ENCODE measurements around the gene STH.

Gene STH, protein sequence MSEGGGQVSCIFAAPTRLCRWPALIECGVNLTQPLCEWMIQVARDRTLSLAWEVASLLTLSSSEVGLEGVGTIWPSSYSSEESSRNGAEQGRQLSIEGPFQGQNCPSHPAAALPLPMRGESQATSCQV

DNA sequence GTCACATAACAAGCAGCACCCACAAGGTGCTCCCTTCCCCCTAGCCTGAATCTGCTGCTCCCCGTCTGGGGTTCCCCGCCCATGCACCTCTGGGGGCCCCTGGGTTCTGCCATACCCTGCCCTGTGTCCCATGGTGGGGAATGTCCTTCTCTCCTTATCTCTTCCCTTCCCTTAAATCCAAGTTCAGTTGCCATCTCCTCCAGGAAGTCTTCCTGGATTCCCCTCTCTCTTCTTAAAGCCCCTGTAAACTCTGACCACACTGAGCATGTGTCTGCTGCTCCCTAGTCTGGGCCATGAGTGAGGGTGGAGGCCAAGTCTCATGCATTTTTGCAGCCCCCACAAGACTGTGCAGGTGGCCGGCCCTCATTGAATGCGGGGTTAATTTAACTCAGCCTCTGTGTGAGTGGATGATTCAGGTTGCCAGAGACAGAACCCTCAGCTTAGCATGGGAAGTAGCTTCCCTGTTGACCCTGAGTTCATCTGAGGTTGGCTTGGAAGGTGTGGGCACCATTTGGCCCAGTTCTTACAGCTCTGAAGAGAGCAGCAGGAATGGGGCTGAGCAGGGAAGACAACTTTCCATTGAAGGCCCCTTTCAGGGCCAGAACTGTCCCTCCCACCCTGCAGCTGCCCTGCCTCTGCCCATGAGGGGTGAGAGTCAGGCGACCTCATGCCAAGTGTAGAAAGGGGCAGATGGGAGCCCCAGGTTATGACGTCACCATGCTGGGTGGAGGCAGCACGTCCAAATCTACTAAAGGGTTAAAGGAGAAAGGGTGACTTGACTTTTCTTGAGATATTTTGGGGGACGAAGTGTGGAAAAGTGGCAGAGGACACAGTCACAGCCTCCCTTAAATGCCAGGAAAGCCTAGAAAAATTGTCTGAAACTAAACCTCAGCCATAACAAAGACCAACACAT is at the start of gene STH:
TSS of gene STH (plus strand) at position 264 of the 913 bp plus-strand sequence. CDS start at position 294, 30 bp downstream.
- no peaks in the 10 kb centered on the region for H3K9me3 ChIP-seq (ENCODE audit: control insufficient read depth, insufficient read depth, low read depth, low read length)
- no peaks in the 10 kb centered on the region; a peak in 1 of 3 replicates for H3K36me3 ChIP-seq (ENCODE audit: control insufficient read depth in 2 of 2, insufficient read depth in 1 of 2, low read length in 2 of 2)
- TF ChIP-seq, protein P1, sequence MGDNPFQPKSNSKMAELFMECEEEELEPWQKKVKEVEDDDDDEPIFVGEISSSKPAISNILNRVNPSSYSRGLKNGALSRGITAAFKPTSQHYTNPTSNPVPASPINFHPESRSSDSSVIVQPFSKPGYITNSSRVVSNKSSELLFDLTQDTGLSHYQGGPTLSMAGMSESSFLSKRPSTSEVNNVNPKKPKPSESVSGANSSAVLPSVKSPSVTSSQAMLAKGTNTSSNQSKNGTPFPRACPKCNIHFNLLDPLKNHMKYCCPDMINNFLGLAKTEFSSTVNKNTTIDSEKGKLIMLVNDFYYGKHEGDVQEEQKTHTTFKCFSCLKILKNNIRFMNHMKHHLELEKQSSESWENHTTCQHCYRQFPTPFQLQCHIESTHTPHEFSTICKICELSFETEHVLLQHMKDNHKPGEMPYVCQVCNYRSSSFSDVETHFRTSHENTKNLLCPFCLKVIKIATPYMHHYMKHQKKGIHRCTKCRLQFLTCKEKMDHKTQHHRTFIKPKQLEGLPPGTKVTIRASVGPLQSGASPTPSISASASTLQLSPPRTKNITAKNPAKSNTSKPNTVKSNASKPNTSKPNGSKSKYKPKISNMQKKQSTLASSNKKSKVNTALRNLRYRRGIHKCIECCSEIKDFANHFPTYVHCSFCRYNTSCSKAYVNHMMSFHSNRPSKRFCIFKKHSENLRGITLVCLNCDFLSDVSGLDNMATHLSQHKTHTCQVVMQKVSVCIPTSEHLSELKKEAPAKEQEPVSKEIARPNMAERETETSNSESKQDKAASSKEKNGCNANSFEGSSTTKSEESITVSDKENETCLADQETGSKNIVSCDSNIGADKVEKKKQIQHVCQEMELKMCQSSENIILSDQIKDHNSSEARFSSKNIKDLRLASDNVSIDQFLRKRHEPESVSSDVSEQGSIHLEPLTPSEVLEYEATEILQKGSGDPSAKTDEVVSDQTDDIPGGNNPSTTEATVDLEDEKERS (tag by site-specific recombination; IDR thresholded peaks at IDR 0.05) = no peak
- TF ChIP-seq ZBTB1 (tag by site-specific recombination; IDR thresholded peaks at IDR 0.05) = no peak
- TF ChIP-seq ZNF768 (tag by site-specific recombination; IDR thresholded peaks at IDR 0.05) = no peak
- no peak within 1 kb of the TSS for H3K27ac ChIP-seq (ENCODE audit: extremely low read depth, low read depth, low read length)
- H3K4me1 ChIP-seq (ENCODE audit: control insufficient read depth, insufficient read depth, low read length) = peaks cover 4% of the 10 kb centered on the region; the same call in 1 of the 2 replicates
- ChIA-PET CTCF (interaction anchor here (1.2 to 1.6 kb wide), 4 partner anchors 8 to 214 kb away, joined by 3 to 7 read pairs (median 4); no protein-coding TSS in a partner anchor), POLR2A (no interaction called here)
- H3K4me3 ChIP-seq (ENCODE audit: low read depth, low read length) = no peak within 1 kb of the TSS

DNA sequence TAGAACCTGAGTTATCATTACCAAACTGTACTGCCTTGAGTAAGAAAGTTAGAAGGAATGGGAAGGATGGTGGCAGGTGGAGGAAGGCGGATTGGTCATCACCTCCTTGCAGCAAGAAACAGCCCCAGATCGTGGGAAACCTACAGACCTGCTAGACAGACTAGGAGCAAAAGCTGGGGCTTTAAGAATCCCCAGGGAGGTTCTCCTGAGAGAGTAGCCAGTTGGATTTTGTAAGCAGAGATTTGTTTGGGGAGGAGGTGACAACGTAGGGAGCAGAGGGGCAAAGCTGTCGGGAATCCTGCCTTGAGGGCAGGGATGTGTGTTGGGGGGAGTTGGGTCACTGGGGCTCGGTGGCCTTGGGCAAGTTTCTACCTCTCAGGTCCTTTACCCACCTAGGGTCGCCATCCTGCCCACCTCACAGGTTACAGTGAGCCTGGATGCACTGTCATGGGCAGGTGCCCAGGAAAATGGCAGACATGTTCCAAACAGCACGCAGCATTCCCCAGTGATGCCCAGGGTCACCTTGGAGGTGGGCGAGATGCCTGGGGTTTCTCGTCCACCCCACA is 49.2 kb upstream of the STH start:
- ChIA-PET POLR2A (interaction anchor here (0.5 to 1.5 kb wide), 2 partner anchors 14 to 130 kb away, joined by 3 to 4 read pairs; no protein-coding TSS in a partner anchor), CTCF (interaction anchor here (0.6 to 4.8 kb wide), 29 partner anchors 8 to 730 kb away, joined by 3 to 92 read pairs (median 4); partner anchors contain the start of gene MAPT)
- Histone ChIP-seq H3K27ac (ENCODE audit: extremely low read depth, low read depth, low read length) (no peak overlapping the region), H3K4me3 (ENCODE audit: low read depth, low read length) (no peak overlapping the region), H3K36me3 (ENCODE audit: control insufficient read depth in 2 of 2, insufficient read depth in 1 of 2, low read length in 2 of 2) (no peaks in the 10 kb centered on the region), H3K4me1 (ENCODE audit: control insufficient read depth, insufficient read depth, low read length) (no peaks in the 10 kb centered on the region), H3K9me3 (ENCODE audit: control insufficient read depth, insufficient read depth, low read depth, low read length) (no peaks in the 10 kb centered on the region)
- no peak for TF ChIP-seq ZFP41 (tag by site-specific recombination; IDR thresholded peaks at IDR 0.05; ENCODE audit: borderline replicate concordance)
- no peak for TF ChIP-seq SETDB1 (IDR thresholded peaks at IDR 0.05; ENCODE audit: insufficient read length, low read length)
- TF ChIP-seq ZBTB1 (tag by site-specific recombination; IDR thresholded peaks at IDR 0.05) = no peak
- no peak for TF ChIP-seq ZNF677 (tag by site-specific recombination; IDR thresholded peaks at IDR 0.05)
- TF ChIP-seq ZNF610 (tag by site-specific recombination; IDR thresholded peaks at IDR 0.05; ENCODE audit: borderline replicate concordance) = no peak
- TF ChIP-seq, protein P2, sequence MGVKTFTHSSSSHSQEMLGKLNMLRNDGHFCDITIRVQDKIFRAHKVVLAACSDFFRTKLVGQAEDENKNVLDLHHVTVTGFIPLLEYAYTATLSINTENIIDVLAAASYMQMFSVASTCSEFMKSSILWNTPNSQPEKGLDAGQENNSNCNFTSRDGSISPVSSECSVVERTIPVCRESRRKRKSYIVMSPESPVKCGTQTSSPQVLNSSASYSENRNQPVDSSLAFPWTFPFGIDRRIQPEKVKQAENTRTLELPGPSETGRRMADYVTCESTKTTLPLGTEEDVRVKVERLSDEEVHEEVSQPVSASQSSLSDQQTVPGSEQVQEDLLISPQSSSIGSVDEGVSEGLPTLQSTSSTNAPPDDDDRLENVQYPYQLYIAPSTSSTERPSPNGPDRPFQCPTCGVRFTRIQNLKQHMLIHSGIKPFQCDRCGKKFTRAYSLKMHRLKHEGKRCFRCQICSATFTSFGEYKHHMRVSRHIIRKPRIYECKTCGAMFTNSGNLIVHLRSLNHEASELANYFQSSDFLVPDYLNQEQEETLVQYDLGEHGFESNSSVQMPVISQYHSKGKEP (tag by site-specific recombination; IDR thresholded peaks at IDR 0.05) = no peak
- TF ChIP-seq, protein P3, sequence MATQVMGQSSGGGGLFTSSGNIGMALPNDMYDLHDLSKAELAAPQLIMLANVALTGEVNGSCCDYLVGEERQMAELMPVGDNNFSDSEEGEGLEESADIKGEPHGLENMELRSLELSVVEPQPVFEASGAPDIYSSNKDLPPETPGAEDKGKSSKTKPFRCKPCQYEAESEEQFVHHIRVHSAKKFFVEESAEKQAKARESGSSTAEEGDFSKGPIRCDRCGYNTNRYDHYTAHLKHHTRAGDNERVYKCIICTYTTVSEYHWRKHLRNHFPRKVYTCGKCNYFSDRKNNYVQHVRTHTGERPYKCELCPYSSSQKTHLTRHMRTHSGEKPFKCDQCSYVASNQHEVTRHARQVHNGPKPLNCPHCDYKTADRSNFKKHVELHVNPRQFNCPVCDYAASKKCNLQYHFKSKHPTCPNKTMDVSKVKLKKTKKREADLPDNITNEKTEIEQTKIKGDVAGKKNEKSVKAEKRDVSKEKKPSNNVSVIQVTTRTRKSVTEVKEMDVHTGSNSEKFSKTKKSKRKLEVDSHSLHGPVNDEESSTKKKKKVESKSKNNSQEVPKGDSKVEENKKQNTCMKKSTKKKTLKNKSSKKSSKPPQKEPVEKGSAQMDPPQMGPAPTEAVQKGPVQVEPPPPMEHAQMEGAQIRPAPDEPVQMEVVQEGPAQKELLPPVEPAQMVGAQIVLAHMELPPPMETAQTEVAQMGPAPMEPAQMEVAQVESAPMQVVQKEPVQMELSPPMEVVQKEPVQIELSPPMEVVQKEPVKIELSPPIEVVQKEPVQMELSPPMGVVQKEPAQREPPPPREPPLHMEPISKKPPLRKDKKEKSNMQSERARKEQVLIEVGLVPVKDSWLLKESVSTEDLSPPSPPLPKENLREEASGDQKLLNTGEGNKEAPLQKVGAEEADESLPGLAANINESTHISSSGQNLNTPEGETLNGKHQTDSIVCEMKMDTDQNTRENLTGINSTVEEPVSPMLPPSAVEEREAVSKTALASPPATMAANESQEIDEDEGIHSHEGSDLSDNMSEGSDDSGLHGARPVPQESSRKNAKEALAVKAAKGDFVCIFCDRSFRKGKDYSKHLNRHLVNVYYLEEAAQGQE (tag by site-specific recombination; IDR thresholded peaks at IDR 0.05) = no peak
- no peak for TF ChIP-seq ZSCAN16 (tag by site-specific recombination; IDR thresholded peaks at IDR 0.05)
- no peak for TF ChIP-seq ZNF658 (tag by site-specific recombination; IDR thresholded peaks at IDR 0.05)
- no peak for TF ChIP-seq ZNF596 (tag by site-specific recombination; IDR thresholded peaks at IDR 0.05)
- TF ChIP-seq, protein P4, sequence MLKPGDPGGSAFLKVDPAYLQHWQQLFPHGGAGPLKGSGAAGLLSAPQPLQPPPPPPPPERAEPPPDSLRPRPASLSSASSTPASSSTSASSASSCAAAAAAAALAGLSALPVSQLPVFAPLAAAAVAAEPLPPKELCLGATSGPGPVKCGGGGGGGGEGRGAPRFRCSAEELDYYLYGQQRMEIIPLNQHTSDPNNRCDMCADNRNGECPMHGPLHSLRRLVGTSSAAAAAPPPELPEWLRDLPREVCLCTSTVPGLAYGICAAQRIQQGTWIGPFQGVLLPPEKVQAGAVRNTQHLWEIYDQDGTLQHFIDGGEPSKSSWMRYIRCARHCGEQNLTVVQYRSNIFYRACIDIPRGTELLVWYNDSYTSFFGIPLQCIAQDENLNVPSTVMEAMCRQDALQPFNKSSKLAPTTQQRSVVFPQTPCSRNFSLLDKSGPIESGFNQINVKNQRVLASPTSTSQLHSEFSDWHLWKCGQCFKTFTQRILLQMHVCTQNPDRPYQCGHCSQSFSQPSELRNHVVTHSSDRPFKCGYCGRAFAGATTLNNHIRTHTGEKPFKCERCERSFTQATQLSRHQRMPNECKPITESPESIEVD (tag by site-specific recombination; IDR thresholded peaks at IDR 0.05) = no peak
- TF ChIP-seq HOXD13 (CRISPR knock-in tag; IDR thresholded peaks at IDR 0.05; ENCODE audit: borderline replicate concordance) = no peak
- TF ChIP-seq, protein P5, sequence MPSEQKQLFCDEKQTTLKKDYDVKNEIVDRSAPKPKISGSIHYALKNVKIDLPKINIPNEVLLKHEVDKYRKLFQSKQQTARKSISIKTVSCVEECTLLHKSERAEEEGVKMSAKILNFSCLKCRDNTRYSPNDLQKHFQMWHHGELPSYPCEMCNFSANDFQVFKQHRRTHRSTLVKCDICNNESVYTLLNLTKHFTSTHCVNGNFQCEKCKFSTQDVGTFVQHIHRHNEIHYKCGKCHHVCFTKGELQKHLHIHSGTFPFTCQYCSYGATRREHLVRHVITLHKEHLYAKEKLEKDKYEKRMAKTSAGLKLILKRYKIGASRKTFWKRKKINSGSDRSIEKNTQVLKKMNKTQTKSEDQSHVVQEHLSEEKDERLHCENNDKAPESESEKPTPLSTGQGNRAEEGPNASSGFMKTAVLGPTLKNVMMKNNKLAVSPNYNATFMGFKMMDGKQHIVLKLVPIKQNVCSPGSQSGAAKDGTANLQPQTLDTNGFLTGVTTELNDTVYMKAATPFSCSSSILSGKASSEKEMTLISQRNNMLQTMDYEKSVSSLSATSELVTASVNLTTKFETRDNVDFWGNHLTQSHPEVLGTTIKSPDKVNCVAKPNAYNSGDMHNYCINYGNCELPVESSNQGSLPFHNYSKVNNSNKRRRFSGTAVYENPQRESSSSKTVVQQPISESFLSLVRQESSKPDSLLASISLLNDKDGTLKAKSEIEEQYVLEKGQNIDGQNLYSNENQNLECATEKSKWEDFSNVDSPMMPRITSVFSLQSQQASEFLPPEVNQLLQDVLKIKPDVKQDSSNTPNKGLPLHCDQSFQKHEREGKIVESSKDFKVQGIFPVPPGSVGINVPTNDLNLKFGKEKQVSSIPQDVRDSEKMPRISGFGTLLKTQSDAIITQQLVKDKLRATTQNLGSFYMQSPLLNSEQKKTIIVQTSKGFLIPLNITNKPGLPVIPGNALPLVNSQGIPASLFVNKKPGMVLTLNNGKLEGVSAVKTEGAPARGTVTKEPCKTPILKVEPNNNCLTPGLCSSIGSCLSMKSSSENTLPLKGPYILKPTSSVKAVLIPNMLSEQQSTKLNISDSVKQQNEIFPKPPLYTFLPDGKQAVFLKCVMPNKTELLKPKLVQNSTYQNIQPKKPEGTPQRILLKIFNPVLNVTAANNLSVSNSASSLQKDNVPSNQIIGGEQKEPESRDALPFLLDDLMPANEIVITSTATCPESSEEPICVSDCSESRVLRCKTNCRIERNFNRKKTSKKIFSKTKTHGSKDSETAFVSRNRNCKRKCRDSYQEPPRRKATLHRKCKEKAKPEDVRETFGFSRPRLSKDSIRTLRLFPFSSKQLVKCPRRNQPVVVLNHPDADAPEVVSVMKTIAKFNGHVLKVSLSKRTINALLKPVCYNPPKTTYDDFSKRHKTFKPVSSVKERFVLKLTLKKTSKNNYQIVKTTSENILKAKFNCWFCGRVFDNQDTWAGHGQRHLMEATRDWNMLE (tag by site-specific recombination; conservative IDR thresholded peaks at IDR 0.05; ENCODE audit: low read depth) = no peak

All from HEK293 (cell line).